ENCODE measurements around the gene GRK5.

GRK5 gene

DNA sequence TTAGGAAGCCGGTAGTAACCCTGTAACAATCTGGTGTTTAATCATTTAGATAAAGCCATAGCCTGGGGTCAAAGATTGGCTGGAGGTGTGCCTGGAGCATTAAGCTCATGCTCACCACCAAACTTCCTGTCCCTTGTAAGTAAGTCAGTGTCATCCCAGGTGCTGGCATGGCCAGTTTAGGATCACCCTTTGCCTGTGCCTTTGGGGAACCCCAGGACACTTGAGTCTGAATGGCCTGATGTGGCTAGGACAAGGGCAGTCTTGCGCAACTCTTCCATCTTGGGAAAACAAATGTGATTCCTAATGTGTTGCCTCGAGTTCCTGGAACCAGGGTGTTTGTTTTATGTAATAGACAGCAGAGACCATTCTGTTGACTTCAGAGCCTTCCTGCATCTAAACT lies 154.8 kb downstream of the GRK5 start:
- peak; percentile 39 for DNase-seq (ENCODE audit: low spot score)

GRCh38 chr10:119364645-119365600 lies 157.6 kb downstream of the GRK5 start:
- no peak for DNase-seq (ENCODE audit: low spot score)

DNA sequence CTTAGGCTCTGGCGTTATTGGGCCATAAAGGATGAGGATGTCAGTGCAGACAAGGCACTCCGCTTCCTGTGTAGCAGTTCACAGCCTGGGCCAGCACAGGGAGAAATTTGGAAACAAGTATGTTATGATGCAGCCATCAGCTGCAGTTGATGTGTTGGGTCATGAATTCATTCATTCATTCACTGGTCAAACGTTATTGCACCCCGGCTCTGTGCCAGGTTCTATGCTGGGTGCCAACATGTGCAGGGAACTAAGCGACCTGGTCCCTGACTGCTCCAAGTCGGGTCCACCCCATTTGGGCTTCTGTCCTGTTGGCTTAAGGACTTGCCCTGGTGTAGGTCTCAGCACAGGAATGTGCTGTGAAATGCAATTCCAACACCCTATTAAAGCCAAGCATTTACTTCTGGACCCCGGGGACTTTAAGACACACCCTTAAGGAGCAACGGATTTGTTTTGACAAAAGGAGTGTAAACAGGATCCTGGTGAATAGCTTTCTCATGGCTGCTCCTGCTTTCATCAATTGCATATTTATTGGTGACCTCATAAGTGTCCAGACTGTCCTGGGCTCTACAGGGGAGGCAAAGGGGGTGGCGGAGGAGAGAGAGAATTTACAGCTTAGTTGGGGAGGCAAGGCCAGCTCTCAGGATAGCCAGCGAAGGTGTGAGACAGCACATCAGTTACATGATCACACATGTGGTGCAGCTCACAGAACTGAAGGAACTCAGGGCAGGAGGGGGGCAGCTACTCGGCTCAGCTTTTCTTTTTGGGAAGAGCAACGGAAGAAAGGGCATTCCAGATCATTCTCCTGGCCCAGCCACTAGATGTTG lies 158.6 kb downstream of the GRK5 start:
- DNase-seq (ENCODE audit: low spot score): no peak

DNA sequence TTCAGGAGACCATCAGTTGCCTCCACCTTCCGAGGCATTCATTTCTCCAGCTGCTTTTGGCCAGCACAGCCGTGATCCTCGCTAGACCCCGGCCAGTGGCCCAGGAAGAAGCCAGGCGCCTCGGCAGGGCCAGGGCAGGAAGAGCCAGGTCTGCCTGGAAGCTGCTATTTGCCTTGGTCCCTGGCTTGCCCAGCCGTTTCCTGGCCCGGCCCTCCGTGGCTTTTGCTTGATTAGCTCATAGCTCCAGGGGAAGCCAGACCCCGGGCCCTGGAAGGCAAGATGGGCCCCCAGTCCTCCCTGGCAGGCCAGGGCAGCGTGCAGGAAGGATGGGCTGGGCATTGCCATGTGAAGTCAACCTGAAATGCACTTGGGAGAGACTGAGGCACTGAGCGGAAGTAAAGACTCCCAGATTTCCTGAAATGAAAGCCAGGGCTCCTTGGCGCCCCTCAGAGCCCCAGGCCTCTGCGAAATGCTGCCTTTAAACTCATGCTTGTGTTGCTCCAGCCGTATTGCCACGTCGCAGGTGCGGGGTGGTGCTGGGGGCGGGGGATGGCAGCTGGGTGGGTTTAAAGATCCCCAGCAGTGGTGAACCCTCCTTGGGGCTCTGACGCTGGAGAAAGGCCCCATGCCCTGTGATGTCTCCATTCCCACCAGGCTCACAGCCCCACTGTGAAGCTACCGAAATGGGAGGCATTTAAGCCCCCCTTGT lies 160.6 kb downstream of the GRK5 start:
- DNase-seq (ENCODE audit: low spot score): no peak

DNA sequence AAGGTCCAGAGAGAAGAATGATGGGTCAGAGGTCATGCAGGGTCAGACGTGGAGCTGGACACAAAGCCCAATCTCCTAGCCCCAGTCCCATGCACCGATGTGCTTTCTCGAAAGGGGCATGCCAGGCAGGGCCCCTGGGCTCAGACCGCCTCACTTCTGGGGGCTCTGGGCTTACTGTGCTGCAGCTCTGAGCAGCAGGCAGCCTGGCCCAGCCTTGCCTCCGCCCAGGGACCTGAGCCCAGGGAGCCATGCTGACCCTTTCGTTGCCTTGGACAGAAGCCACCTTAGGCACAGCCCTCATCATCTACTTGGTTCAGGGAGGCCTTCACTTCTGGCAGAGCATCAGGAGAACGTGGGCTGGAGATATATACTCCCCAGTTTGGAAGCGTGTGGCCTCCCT lies 161.2 kb downstream of the GRK5 start:
- no peak for DNase-seq (ENCODE audit: low spot score)

GRCh38 chr10:119368991-119369869 lies 161.9 kb downstream of the GRK5 start:
- DNase-seq (ENCODE audit: low spot score): no peak

DNA sequence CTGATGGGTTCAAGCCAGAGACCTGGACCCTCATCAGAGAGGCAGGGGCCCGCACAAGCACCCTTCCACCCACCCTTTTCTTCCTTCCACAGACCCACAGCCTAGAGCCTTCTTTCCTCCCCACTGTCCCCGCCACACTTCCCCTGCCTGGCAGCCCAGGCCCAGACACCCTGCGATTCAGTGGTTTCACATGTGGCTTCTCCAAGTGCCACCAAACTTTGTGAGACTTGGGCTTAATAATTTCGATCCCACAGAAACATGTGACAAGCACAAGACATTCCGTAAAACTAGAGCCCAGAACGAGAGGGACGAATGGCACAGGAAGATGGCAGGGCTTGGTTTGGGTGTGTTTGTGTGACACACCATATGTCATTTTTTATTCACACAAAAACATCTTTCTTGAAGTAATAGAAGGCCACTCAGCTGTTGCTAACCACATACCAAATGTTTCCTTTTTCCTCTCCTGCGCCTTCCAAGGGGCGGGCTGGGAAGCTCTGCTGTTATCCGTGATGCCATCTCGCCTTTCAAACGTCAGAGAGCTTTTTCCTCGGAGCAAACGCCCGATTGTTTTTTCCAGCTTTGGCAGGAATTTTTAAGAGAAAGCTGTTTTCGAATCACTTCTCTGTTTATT lies 162.9 kb downstream of the GRK5 start:
- no peak for DNase-seq (ENCODE audit: low spot score)

- DNase-seq (ENCODE audit: low spot score): no peak
Observed at GRCh38 chr10:119370972-119371703, 163.8 kb downstream of the GRK5 start.

GRCh38 chr10:119371704-119372663 lies 164.6 kb downstream of the GRK5 start:
- DNase-seq (ENCODE audit: low spot score): no peak

DNA sequence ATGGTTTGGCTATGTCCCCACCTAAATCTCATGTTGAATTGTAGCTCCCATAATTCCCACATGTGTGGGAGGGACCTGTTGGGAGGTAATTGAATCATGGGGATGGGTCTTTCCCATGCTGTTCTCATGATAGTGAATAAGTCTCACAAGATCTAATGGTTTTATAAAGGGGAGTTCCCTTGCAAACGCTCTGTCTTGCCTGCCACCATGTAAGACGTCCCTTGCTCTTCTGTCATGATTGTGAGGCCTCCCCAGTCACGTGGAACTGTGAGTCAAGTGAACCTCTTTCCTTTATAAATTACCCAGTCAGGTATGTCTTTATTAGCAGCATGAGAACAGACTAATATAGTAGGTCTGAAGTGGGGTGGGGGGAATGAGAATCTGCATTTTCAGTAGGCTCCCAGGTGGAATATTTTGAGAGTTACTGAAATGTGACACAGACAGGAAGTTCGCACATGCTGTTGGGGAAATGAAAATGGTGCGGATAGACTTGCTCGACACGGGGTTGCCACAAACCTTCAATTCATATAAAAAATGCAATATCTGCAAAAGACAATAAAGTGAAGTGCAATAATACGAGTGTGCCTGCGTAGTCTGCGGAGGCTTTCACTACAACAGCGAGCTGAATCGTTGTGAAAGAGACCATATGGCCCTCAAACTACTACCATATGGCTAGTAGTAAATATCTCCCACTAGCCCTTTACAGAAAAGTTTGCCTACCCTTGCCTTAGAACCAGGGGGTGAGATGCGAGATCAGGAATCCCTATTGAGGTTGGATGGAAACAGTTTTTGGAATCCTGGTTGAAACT lies 166.1 kb downstream of the GRK5 start:
- DNase-seq (ENCODE audit: low spot score): no peak

DNA sequence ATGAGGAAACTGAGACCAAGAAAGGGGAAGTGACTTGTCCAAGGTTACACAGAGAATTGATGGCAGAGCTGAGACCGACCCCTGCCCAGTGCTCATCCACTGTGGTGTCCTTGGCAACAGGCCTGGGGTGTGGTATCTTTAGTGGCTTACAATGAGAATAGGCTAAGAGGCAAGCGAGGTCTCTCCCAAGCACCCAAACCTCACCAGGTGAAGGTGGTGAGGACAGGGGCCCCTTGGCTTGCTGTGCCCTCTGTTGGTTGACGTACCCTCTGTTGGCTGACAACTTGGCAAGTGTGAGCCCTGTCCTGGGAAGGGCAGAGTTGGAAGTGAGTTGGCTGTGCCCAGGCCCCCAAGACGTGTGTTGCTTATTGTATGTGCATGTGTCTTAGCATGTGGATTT lies 166.9 kb downstream of the GRK5 start:
- no peak for DNase-seq (ENCODE audit: low spot score)

DNA sequence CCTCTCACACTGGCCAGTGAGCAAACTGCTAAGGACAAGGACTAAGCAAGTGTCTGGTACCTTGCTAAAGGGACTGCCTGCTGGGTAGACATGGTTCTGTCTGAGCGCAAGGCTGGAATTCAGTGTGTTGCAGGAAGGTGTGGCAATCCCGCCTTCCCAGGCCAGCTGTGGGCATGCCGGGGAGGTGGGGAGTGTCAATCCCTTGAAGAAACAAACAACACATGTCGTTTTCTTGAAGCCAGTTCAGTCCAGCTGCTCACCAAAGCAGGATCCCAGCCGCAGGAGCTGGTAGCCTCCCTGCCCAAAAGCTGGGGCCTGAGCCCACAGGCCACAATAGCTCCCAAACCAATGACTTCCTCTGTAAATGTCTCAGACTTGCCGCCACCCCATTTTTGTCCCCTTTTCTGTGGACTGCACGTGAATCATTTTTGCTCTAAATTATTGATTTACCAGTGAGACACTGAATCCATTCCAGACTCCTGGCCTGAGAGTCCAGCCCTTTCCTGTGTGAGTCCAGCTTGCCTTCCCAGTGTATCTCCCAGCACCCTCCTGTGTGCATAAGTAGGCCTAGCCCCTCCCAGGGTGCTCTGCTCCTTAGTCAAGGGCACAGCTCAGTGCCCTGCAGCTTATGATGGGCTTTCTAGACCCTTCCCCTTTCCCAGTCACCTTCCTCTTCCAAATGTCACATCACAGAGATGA lies 168.4 kb downstream of the GRK5 start:
- DNase-seq (ENCODE audit: low spot score): no peak

- DNase-seq (ENCODE audit: low spot score): no peak
Observed at GRCh38 chr10:119377451-119377957, 170.1 kb downstream of the GRK5 start.

DNA sequence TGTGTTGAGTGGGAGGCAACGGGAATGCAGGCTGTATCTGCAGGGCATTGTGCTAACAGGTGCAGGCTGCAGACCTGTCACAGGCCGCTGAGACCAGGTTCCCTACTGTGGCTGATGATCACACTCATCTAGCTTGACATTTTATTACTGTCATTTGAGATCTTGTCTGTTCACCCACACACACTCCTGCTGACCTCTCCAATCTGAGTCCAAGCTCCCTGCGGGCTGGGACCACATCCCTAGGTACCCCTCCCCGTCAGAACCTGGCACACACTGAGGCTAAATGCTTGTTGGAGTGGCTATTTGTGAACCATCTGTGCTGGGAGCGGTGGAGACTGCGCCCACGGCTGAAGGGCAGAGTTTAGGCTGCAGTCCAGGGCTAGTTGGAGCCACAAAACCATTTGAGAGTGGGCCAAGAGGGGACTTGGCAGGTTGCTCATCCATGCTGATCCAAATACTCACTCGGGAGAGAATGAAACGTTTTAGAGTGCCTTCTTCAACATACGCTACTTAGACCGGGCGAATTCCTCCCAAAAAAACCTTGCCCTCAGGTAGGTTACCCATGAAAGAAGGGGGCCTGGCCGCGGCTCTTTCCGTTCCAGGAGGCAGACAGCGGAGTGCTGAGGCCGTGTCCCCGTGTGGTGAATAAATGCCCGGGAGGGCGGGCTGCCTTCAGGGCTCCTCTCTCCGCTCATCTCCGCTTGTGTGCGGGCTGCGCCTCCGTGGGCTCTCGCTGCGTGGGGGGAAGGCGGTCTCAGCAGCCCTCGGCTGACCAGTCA lies 170.8 kb downstream of the GRK5 start:
- no peak for DNase-seq (ENCODE audit: low spot score)

GRCh38 chr10:119378737-119379067 lies 171.3 kb downstream of the GRK5 start:
- no peak for DNase-seq (ENCODE audit: low spot score)

GRCh38 chr10:119379466-119380071 lies 172.2 kb downstream of the GRK5 start:
- no peak for DNase-seq (ENCODE audit: low spot score)
